Ovary (tissue), 1 donor: ENCODE data around the gene COG1.

ENCODE experiments used
- EP300 ChIP-seq: sonication (generic); formaldehyde crosslinking; IDR thresholded peaks from one replicate; pipeline ENCODE4 v1.6.1; 2017; ENCODE audit warnings: antibody characterized with exemption
- POLR2A ChIP-seq: fragments of 450-650 bp; IDR thresholded peaks from one replicate; pipeline ENCODE4 v1.6.1; 2017; ENCODE audit warnings: antibody characterized with exemption, mild to moderate bottlenecking, moderate library complexity

GRCh38 chr17:73157521-73157890 is 35.3 kb upstream of the COG1 start:
- TF ChIP-seq POLR2A (no peak), EP300 (no peak)
